Lower leg skin (tissue), 4 donors: ENCODE measurements around the gene FGFBP3. TPM values are rescaled to one million over a fixed set of nuclear protein-coding genes. Genes with fewer than 3 reads are reported as not detected.

Source experiments
- DNase-seq, 2 donors: peaks; one replicate each; pipeline ENCODE4 v3.0.0-alpha.2; 2019; ENCODE audit warnings: low spot score in 2 of 2
- H3K4me3 ChIP-seq: fragments of 200-600 bp; sonication (generic); 2 replicates; pipeline ENCODE4 v1.5.1; 2017; ENCODE audit warnings: mild to moderate bottlenecking, low read depth; ENCODE audit not compliant: poor library complexity, severe bottlenecking
- POLR2A ChIP-seq, 2 donors: fragments of 450-650 bp; IDR thresholded peaks; one replicate each; pipeline ENCODE4 v1.6.1; 2016 to 2017; ENCODE audit warnings: antibody characterized with exemption in 2 of 2, mild to moderate bottlenecking in 1 of 2, moderate library complexity in 1 of 2
- WGBS, 2 donors: methylation state at CpG; one replicate each; pipeline ENCODE4 v1.1.5; 2018; 5-methylcytosine and 5-hydroxymethylcytosine counted together
- intact Hi-C: fragments of 100-400 bp; cut with DNase I; formaldehyde crosslinking; loops from one replicate; pipeline ENCODE4 v1.15.0; 2023; ENCODE audit warnings: low total_unique reads
- total RNA-seq, 4 donors: library from RNA; depleted of rRNA; stranded (reverse); fragments of >200 nt; gene quantifications; one replicate each; pipeline ENCODE4 v1.1.0, GENCODE V29; 2016
- TF ChIP-seq, protein P1 (sequence below), 3 donors: fragments of 450-650 bp; IDR thresholded peaks; one replicate each; pipeline ENCODE4 v1.5.1; 2016; ENCODE audit warnings: antibody characterized with exemption in 3 of 3, mild to moderate bottlenecking in 3 of 3, moderate library complexity in 2 of 3

Gene FGFBP3
- total RNA-seq, 4 donors from 2014 or later: 0.69 to 1.6 (median 1.3) TPM

- DNase-seq: no peak
- H3K4me3 ChIP-seq: no peak overlapping the region
- intact Hi-C loops: no loop called here
- TF ChIP-seq, protein P1, sequence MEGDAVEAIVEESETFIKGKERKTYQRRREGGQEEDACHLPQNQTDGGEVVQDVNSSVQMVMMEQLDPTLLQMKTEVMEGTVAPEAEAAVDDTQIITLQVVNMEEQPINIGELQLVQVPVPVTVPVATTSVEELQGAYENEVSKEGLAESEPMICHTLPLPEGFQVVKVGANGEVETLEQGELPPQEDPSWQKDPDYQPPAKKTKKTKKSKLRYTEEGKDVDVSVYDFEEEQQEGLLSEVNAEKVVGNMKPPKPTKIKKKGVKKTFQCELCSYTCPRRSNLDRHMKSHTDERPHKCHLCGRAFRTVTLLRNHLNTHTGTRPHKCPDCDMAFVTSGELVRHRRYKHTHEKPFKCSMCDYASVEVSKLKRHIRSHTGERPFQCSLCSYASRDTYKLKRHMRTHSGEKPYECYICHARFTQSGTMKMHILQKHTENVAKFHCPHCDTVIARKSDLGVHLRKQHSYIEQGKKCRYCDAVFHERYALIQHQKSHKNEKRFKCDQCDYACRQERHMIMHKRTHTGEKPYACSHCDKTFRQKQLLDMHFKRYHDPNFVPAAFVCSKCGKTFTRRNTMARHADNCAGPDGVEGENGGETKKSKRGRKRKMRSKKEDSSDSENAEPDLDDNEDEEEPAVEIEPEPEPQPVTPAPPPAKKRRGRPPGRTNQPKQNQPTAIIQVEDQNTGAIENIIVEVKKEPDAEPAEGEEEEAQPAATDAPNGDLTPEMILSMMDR (IDR thresholded peaks at IDR 0.05): no peak
- no peak for TF ChIP-seq POLR2A (IDR thresholded peaks at IDR 0.05)
- WGBS, 2 donors: 93 to 97% methylated on average over 1 of the region's 1 CpG
Measured at GRCh38 chr10:91875779-91876178, 33.5 kb downstream of the FGFBP3 start.

DNA sequence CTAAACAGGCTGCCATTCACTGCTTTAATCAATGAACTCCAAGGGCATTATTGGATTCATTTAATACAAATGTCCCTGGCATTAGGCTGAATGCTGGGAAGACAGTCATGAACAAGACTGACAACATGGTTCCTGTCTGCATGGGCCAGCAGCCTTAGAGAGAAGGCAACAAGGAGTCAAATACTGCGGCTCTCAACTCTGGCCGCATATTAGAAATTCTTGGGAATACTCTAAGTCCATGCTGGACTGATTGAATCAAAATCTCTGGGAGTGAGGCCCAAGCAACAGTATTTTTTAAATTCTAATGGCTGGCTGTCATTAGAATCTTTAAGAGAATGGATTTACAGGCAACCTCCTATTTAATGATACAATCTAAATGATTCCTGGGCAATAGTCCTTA, 34.1 kb downstream of the FGFBP3 start:
- no peak overlapping the region for H3K4me3 ChIP-seq
- intact Hi-C loops: no loop called here
- no peak for TF ChIP-seq POLR2A (IDR thresholded peaks at IDR 0.05)
- TF ChIP-seq, protein P1 (IDR thresholded peaks at IDR 0.05): no peak
- WGBS, 2 donors: 95 to 98% methylated on average over 2 of the region's 2 CpGs
- no peak for DNase-seq

- no peak for DNase-seq
- WGBS, 2 donors: 75 to 83% methylated on average over 2 of the region's 2 CpGs
- intact Hi-C loops: loop anchor here (2.0 kb wide), 1 partner anchor 35 kb away; no protein-coding TSS in a partner anchor
- TF ChIP-seq POLR2A (IDR thresholded peaks at IDR 0.05): no peak
- TF ChIP-seq, protein P1 (IDR thresholded peaks at IDR 0.05): no peak
- no peak overlapping the region for H3K4me3 ChIP-seq
Measured at GRCh38 chr10:91865562-91866081, 43.7 kb downstream of the FGFBP3 start.

GRCh38 chr10:91864744-91865143, 44.5 kb downstream of the FGFBP3 start:
- 58 to 71% methylated on average over 2 of the region's 2 CpGs for WGBS, 2 donors
- H3K4me3 ChIP-seq: no peak overlapping the region
- intact Hi-C loops: loop anchor here (2.0 kb wide), 1 partner anchor 36 kb away; no protein-coding TSS in a partner anchor
- TF ChIP-seq, protein P1 (IDR thresholded peaks at IDR 0.05): no peak
- no peak for TF ChIP-seq POLR2A (IDR thresholded peaks at IDR 0.05)
- DNase-seq: no peak

DNA sequence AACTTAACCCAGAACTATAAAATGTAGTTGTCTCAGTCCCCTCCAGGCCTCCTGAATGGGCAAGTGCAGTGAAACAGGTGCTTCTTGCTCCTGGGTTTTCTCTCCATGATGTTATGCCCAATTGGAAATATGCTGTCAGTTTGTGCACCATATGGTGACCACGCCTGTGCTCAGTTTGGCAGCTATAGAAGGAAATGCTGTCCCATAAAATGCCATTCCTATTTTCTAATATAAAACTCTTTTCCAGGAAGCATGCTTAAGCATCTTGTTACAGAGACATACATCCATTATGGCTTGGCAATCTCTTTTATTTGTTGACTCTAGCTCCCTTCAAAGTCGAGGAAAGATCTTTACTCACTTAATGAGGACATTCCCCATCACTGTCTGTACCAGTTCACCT, 45.2 kb downstream of the FGFBP3 start:
- WGBS, 2 donors: 33 to 35% methylated on average over 2 of the region's 2 CpGs
- DNase-seq: no peak
- intact Hi-C loops: loop anchor here (2.0 kb wide), 1 partner anchor 37 kb away; no protein-coding TSS in a partner anchor
- no peak for TF ChIP-seq POLR2A (IDR thresholded peaks at IDR 0.05)
- TF ChIP-seq, protein P1 (IDR thresholded peaks at IDR 0.05): no peak
- no peak overlapping the region for H3K4me3 ChIP-seq

DNA sequence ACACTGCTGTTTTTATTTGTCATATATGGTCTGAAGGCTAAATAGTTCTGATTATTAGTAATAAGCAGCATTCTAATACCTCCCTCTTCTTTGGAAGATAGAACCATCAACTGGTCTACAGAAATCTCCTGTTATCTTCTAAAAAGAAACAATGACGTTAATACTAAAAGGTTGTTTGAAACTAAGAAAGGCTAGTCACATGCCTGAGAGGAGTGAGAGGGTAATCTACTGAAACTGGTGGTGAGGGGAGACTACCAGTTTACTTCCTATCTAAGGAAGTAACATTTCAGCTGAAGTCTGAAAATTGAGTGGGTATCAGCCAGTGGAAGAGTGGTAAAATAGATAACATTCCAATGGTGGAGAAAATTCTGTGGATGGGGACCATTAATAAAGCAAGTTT, 48.4 kb downstream of the FGFBP3 start:
- H3K4me3 ChIP-seq: no peak overlapping the region
- intact Hi-C loops: no loop called here
- no peak for DNase-seq
- WGBS, 2 donors: 83 to 84% methylated on average over 1 of the region's 1 CpG
- TF ChIP-seq, protein P1 (IDR thresholded peaks at IDR 0.05): no peak
- TF ChIP-seq POLR2A (IDR thresholded peaks at IDR 0.05): no peak
